Activated CD8-positive, alpha-beta memory T cell treated with anti-CD3 and anti-CD28 coated beads, Interleukin-2, amount 50 U/mL, for 1 hour (primary cell): Measurements from ENCODE around the gene CDHR2.

Experiments used
- DNase-seq: peaks from one replicate; pipeline ENCODE4 v3.0.0-alpha.2; 2020; ENCODE audit errors: extremely low read depth

Gene CDHR2

GRCh38 chr5:176548967-176549444 is at the start of gene CDHR2:
Gene CDHR2, plus strand, starts transcription at chr5:176549342. Its CDS starts 16,011 bp downstream, at chr5:176565353.
- no peak for DNase-seq

GRCh38 chr5:176500511-176500910 is 48.6 kb upstream of the CDHR2 start:
- DNase-seq = no peak

GRCh38 chr5:176501333-176501732 is 47.8 kb upstream of the CDHR2 start:
- DNase-seq = no peak

- DNase-seq = no peak
These were observed 45.6 kb upstream of the CDHR2 start for GRCh38 chr5:176503496-176503895.

GRCh38 chr5:176507911-176508310 is 41.2 kb upstream of the CDHR2 start:
- DNase-seq = no peak

GRCh38 chr5:176508603-176509002 is 40.5 kb upstream of the CDHR2 start:
- no peak for DNase-seq

- DNase-seq = no peak
These were observed 35.4 kb upstream of the CDHR2 start for GRCh38 chr5:176513788-176514187.

GRCh38 chr5:176514244-176514950 is 34.7 kb upstream of the CDHR2 start:
- DNase-seq = no peak

- DNase-seq = no peak
These were observed 33.7 kb upstream of the CDHR2 start for GRCh38 chr5:176515396-176515795.

- DNase-seq = no peak
These were observed 32.0 kb upstream of the CDHR2 start for GRCh38 chr5:176517053-176517661.

GRCh38 chr5:176519810-176520720 is 29.1 kb upstream of the CDHR2 start:
- no peak for DNase-seq

- DNase-seq = no peak
These were observed 27.9 kb upstream of the CDHR2 start for GRCh38 chr5:176521286-176521685.

GRCh38 chr5:176521699-176522263 is 27.4 kb upstream of the CDHR2 start:
- no peak for DNase-seq

GRCh38 chr5:176524138-176524537 is 25.0 kb upstream of the CDHR2 start:
- DNase-seq = no peak

- no peak for DNase-seq
These were observed 24.2 kb upstream of the CDHR2 start for GRCh38 chr5:176524987-176525386.

GRCh38 chr5:176525677-176526076 is 23.5 kb upstream of the CDHR2 start:
- DNase-seq = no peak

GRCh38 chr5:176526462-176526861 is 22.7 kb upstream of the CDHR2 start:
- DNase-seq = no peak

GRCh38 chr5:176527246-176528222 is 21.6 kb upstream of the CDHR2 start:
- DNase-seq = no peak

GRCh38 chr5:176528301-176528700 is 20.8 kb upstream of the CDHR2 start:
- no peak for DNase-seq

GRCh38 chr5:176528761-176529115 is 20.4 kb upstream of the CDHR2 start:
- DNase-seq = no peak
